DMS79 (cell line): ENCODE measurements around the gene NDUFA13.

Source experiments
- DNase-seq: peaks from one replicate; lab custom pipeline; 2025; lab: John Stamatoyannopoulos, UW

The NDUFA13 gene

GRCh38 chr19:19571071-19571786 is 55.2 kb downstream of the NDUFA13 start:
- DNase-seq, result no peak

DNA sequence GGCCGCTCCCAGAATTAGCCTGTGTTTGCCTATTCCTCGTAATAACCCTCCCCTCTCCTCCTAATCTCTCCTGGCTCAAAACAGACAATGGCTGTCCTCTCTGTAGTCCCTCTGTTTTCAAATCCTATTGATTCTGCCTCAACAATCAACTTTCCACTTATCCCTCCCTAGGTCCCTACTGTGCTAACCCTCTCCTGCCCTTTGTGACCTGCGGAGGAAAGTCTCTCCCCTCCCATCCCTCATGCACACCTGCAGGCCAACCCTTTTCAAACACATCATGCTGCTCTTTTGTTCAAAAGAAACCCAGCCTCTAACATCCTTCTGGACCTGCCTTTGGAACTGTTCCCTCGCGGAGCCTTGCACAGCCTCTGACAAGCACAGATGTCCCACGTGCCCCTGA is 59.4 kb downstream of the NDUFA13 start:
- no peak for DNase-seq
